Breast epithelium (tissue), 3 donors: ENCODE results near the gene MYO1D.

ENCODE experiments used
- POLR2AphosphoS5 ChIP-seq, 3 donors: sonication (generic); formaldehyde crosslinking; IDR thresholded peaks; one replicate each; pipeline ENCODE4 v1.6.1; 2017; ENCODE audit warnings: antibody characterized with exemption in 3 of 3
- TF ChIP-seq, protein P1 (sequence below), 3 donors: fragments of 450-650 bp; IDR thresholded peaks; one replicate each; pipeline ENCODE4 v1.5.1; 2016 to 2017; ENCODE audit warnings: antibody characterized with exemption in 3 of 3, mild to moderate bottlenecking in 3 of 3, moderate library complexity in 3 of 3

GRCh38 chr17:32820440-32820839, 56.5 kb downstream of the MYO1D start:
- TF ChIP-seq, protein P1, sequence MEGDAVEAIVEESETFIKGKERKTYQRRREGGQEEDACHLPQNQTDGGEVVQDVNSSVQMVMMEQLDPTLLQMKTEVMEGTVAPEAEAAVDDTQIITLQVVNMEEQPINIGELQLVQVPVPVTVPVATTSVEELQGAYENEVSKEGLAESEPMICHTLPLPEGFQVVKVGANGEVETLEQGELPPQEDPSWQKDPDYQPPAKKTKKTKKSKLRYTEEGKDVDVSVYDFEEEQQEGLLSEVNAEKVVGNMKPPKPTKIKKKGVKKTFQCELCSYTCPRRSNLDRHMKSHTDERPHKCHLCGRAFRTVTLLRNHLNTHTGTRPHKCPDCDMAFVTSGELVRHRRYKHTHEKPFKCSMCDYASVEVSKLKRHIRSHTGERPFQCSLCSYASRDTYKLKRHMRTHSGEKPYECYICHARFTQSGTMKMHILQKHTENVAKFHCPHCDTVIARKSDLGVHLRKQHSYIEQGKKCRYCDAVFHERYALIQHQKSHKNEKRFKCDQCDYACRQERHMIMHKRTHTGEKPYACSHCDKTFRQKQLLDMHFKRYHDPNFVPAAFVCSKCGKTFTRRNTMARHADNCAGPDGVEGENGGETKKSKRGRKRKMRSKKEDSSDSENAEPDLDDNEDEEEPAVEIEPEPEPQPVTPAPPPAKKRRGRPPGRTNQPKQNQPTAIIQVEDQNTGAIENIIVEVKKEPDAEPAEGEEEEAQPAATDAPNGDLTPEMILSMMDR (IDR thresholded peaks at IDR 0.05), result no peak
- TF ChIP-seq POLR2AphosphoS5 (IDR thresholded peaks at IDR 0.05), result no peak
